ENCODE results near the gene OR5H6.

The OR5H6 gene

DNA sequence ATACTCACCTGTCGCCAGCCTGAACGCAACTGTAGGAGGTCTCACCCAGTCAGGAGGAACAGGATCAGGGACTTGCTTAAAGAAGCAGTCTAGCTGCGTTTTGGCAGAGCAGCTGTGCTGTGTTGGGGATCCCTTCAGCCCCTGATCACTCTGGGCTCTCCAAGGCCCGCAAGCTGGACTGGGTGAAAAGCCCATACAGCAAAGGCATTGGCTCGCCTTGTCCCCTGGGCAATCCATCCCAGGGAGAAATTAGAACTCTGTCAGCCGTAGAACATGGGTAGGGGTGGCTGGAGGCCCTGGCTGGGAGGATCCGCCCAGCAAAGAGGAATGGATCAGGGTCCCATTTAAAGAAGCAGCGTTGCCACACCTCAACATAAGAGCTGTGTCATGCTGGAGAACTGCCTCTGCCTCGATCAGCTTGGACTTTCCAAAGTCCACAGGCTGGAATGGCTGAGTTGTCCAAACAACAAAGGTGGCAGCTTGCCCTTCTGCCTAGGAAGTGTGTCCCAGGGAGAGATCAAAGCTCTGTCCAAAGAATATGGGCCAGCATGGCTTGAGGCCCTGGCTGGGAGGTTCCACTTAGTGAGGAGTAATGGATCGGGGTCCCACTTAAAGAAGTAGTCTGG, 27.4 kb downstream of the OR5H6 start:
- no peak overlapping the region for H3K4me3 ChIP-seq (ENCODE audit: low read depth, low read length)
- DNase-seq (ENCODE audit: low read depth) = no peak
- TF ChIP-seq, protein P1, sequence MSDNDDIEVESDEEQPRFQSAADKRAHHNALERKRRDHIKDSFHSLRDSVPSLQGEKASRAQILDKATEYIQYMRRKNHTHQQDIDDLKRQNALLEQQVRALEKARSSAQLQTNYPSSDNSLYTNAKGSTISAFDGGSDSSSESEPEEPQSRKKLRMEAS (IDR thresholded peaks at IDR 0.05; ENCODE audit: low read depth, low read length) = no peak
- TF ChIP-seq POLR2A (IDR thresholded peaks at IDR 0.05; ENCODE audit: extremely low read depth, insufficient read length) (no peak), MYC (IDR thresholded peaks at IDR 0.05; ENCODE audit: low read depth, low read length) (no peak)
- TF ChIP-seq, protein P2, sequence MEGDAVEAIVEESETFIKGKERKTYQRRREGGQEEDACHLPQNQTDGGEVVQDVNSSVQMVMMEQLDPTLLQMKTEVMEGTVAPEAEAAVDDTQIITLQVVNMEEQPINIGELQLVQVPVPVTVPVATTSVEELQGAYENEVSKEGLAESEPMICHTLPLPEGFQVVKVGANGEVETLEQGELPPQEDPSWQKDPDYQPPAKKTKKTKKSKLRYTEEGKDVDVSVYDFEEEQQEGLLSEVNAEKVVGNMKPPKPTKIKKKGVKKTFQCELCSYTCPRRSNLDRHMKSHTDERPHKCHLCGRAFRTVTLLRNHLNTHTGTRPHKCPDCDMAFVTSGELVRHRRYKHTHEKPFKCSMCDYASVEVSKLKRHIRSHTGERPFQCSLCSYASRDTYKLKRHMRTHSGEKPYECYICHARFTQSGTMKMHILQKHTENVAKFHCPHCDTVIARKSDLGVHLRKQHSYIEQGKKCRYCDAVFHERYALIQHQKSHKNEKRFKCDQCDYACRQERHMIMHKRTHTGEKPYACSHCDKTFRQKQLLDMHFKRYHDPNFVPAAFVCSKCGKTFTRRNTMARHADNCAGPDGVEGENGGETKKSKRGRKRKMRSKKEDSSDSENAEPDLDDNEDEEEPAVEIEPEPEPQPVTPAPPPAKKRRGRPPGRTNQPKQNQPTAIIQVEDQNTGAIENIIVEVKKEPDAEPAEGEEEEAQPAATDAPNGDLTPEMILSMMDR (IDR thresholded peaks at IDR 0.05; ENCODE audit: low read depth, low read length) = no peak

All from NB4 (cell line).